NCI-H2081 (cell line): Measurements from ENCODE around the gene FAM149B1.

Experiments
- DNase-seq, 2 experiments: peaks; one replicate each; lab custom pipeline; 2025; lab: John Stamatoyannopoulos, UW

The FAM149B1 gene

DNA sequence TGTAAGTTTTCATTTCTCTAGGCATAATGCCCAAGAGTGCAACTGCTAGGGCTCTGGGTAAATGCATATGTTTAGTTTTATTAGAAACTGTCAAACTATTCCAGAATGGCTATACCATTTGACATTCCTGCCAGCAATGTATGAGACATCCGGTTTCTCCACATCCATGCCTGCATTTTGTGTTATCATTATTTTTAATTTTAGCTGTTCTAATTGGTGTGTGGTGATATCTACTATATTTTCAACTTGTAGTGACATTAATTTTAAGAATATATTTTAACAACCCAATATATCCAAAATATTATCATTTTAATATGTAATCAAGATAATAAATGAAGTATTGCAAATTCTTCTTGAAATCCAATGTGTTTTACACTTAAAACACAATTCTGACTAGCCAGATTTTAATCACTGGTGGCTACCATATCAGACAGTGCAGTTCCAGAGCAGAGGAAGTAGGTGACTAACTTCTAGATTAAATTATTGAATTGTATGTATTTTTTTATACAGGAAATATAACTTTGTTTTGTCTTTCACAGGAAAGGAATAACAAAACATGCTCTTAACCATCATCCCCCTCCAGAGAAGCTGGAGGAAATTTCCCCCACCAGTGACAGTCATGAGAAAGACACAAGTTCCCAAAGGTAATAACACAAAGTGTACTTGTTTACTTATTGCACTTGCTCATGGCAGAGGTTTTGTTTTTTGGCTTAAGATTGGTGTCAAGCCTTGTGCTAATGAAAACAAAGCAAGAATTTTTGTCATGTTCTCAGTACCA, 6.4 kb downstream of the FAM149B1 start:
- no peak for DNase-seq

DNA sequence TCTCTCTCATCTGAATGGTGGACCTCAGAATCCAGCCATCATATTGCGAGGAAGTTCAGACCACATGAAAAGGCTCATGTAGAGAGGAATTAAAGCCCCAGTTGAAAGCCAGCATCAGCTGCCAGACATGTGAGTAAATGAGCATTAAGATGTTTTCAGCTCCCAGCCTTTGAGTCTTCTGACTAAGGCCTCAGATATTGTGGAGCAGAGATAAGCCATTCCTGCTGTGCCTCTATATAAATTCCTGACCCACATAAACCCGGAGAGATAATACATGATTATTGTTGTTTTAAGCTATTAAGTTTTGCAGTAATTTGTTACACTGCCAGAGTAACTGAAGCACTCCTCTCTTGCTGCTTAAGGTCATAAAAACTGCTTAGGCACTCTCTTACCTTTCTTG, 14.6 kb downstream of the FAM149B1 start:
- DNase-seq, result no peak

DNA sequence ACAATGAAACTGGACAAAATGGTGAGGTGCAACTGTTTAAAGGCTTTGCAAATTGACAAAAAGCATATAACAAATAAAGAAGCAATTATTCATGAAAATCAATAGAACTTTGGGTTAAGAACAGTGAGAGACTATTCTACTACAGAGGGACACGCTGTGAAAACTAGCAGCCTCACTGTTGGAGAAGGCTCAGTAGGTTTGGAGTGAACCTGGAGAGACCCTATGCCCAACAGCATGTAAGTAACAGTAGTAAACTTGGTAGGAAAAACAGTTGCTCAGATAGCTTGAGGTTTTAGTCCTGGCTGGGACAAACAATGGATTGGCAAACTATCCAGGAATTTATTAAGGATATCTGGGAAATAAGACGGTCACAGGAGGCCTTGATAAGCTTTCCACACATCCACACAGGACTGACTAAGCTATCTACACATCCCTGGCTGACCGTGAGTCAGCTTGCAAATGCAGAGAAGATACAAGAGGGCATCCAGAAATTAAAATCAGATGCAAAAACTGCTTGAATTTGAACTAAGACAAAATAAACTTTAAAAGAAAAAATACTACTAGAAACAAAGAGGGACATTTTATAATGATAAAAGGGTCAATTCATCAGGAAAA, 15.9 kb downstream of the FAM149B1 start:
- DNase-seq, result no peak

- DNase-seq, result no peak
Measured at GRCh38 chr10:73186266-73186665, 18.3 kb downstream of the FAM149B1 start.

DNA sequence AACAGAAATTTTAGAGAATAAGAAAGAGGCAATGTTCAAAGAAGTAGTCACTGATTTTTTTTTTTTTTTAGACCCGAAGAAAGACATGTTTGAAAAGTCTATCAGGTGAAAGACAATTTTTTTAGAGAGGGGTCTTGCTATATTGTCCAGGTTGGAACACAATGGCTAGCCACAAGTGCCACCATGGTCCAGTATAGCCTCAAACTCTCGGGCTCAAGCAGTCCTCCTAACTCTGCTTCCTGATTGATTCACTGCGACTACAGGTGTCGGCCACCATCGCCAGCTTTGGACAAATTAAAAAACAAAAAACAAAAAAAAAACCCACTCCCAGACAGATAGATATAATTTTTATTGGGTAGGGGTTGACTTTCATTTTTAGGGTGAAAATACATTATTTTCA, 22.3 kb downstream of the FAM149B1 start:
- DNase-seq, result no peak

DNA sequence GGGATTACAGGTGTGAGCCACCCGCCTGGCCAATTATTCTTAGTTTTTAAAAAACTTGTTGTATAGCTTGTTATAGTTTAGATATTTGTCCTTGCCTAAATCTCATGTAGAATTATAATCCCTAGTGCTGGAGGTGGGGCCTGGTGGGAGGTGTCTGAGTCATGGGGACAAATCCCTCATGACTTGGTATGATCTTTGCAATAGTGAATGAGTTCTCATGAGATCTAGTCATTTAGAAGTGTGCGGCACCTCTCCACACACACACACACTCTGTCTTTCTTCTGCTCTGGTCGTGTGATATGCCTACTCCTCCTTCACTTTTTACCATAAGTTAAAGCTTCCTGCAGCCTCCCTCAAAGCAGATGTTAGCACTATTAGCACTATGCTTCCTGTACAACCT, 37.2 kb downstream of the FAM149B1 start:
- DNase-seq, result no peak

DNA sequence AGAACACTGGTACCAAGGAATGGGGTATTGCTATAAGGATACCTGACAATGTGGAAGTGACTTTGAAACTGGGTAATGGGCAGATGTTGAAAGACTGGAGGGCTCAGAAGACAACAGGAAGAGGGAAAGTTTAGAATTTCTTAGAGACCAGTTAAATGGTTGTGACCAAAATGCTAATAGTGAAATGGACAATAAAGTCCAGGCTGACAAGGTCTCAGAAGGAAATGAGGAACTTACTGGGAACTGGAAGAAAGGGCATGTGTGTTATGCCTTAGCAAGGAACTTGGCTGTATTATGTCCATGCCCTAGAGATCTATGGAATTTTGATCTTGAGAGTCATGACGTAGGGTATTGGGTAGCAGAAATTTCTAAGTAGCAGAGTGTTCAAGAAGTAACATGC, 38.0 kb downstream of the FAM149B1 start:
- no peak for DNase-seq

DNA sequence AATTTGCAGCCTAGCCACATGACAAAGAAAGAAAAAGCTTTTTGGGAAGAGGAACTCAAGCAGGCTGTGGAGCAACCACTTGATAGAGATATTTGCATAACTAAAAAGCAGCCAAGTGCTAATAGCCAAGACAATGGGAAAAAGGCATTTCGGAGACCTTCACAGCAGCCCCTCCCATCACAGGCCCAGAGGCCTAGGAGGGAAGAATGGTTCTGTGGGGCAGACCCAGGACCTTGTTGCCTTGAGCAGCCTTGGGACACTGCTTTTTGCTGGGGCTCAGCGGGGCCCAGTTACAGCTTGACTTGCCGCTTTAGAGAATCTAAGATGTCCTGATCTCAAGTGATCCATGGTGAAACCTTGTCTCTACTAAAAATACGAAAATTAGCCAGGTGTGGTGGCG, 38.5 kb downstream of the FAM149B1 start:
- no peak for DNase-seq

DNA sequence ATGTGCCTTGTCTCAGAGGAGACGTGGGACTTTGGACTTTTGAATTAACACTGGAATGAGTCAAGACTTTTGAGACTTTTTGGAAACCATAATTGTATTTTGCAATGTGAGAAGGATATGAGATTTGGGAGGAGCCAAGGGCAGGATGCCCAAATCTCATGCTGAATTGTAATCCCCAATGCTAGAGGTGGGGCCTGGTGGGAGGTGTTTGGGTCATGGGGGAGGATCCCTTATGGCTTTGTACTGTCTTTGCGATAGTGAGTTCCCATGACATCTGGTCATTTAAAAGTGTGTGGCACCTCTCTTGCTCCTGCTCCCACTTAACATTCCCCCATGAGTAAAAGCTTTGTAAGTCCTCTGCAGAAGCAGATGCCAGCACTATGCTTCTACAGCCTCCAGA, 40.0 kb downstream of the FAM149B1 start:
- DNase-seq, result no peak

DNA sequence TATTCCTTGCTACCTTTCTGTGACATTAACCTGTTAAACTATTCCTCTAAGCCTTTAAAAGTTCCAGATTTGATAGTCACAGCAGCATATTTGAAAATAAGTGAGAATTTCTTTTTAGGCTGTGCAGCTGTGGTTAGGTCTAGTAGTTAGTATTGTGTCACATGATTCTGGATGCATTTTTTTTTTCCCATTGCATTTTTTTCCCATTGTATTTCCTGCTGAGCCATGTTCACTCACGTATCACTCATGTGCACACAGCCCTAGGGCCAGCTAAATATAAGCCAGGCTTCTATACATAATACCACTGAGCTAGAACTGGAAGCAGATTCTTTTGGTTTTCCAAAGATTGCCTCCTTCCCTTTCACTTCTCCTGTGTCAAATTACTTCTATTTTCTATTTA, 41.8 kb downstream of the FAM149B1 start:
- DNase-seq, result no peak

- no peak for DNase-seq
Measured at GRCh38 chr10:73210395-73211105, 42.6 kb downstream of the FAM149B1 start.

- DNase-seq, result no peak
Measured at GRCh38 chr10:73211106-73211811, 43.3 kb downstream of the FAM149B1 start.

DNA sequence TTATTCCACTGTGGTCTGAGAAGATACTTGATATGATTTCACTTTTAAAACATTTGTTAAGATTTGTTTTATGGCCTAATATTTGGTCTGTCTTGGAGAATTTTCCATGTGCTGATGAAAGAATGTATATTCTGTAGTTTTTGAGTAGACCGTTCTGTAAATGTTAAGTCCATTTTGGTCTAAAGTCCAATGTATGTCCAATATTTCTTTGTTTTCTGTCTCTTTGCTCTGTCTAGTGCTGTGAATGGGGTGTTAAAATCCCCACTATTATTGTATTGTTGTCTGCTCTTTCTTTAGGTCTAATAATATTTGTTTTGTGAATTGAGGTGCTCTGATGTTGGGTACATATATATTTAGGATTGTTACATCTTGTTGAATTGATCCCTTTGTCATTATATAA, 47.8 kb downstream of the FAM149B1 start:
- no peak for DNase-seq

DNA sequence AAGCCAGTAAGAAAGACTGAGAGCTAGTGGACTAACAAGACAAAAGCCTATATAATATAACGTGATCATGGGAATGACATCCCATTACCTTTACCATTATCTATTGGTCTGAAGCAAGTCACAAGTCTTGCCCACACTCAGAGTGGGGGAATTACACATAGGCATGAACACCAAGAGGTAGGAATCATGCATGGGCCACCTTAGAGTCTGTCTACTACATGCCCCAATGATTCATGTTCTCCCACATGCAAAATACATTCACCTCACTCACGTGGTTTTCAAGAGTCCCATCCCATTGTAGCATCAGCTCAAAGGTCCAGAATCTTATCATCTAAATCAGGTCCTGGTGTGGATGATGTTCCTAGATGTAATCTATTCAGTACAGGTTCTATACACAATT, 49.7 kb downstream of the FAM149B1 start:
- DNase-seq, result no peak

DNA sequence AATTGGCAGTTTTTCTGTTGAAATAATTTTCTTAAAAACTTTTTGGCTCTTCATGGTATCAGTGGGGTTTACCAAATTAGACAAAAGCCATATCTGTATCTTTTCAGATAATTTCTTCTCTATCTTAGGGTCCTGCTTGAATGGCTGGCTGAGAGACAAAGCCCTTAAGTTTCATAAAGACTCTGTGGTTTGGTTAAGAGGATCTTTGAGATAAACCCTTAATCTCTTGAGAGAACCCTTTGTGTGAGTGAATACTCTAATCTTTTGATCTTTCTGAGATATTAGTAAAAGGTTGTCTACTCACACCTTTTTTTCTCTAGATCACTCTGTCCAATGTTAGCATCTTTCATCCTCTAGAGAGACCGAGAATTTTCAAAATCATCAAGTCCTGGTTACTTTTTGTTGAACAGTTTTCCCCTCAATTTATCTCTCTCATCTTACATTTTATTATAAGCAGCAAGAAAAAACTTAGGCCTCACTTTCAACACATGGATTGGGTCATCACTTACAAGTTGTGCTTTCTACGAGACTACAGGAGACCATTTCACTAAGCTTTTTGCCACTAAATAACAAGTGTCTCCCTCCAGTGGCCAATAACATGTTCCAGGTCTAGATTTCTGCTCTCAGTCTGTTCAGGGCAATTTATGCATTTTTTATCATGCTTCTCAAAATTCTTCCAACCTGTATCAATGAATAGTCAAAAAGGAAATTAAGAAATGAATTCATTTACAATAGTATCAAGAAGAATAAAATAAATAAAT, 50.7 kb downstream of the FAM149B1 start:
- DNase-seq, result no peak

- no peak for DNase-seq
Measured at GRCh38 chr10:73219384-73219783, 51.5 kb downstream of the FAM149B1 start.

DNA sequence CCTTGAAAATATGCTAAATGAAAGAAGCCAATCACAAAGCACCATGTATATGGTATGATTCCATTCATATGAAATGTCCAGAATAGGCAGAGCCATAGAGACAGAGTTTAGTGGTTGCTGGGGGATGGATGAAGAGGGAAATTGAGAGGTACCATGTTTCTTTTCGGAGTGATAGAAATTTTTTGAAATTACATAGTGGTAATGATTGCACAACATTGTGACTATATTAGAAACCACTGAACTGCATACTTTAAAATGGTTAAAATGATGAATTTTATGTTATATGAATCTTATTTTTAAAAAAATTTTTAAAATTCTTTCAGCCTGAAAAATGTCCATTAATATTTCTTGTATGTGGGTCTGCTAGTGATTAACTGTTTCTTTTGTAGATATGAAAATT, 53.1 kb downstream of the FAM149B1 start:
- no peak for DNase-seq

GRCh38 chr10:73225518-73225917, 57.6 kb downstream of the FAM149B1 start:
- DNase-seq, result no peak

GRCh38 chr10:73226663-73227062, 58.7 kb downstream of the FAM149B1 start:
- DNase-seq, result no peak

- no peak for DNase-seq
Measured at GRCh38 chr10:73228247-73228646, 60.3 kb downstream of the FAM149B1 start.

GRCh38 chr10:73229567-73229966, 61.6 kb downstream of the FAM149B1 start:
- no peak for DNase-seq

- DNase-seq, result no peak
Measured at GRCh38 chr10:73232887-73233286, 65.0 kb downstream of the FAM149B1 start.
